NT2/D1 (cell line): Measurements from ENCODE around the gene POLR3A.
A peak's percentile ranks its signal among the peaks of the same experiment; 100 is the strongest.

Source experiments
- DNase-seq: peaks from one replicate; pipeline ENCODE4 v3.0.0-alpha.2; 2011; ENCODE audit warnings: low read depth, low spot score
- H3K27me3 ChIP-seq: 2 replicates; pipeline ENCODE4 v1.6.0; 2011; ENCODE audit warnings: mild to moderate bottlenecking; ENCODE audit not compliant: insufficient read length, insufficient read depth
- H3K36me3 ChIP-seq: 2 replicates; pipeline ENCODE4 v1.6.1; 2011; ENCODE audit warnings: mild to moderate bottlenecking, low read length, mixed read lengths; ENCODE audit not compliant: insufficient read depth, insufficient read length
- H3K4me1 ChIP-seq: 2 replicates; pipeline ENCODE4 v1.5.1; 2011; ENCODE audit not compliant: insufficient read depth, insufficient read length
- H3K4me3 ChIP-seq: 2 replicates; pipeline ENCODE4 v1.5.1; 2011; ENCODE audit warnings: low read depth; ENCODE audit not compliant: insufficient read length
- H3K9ac ChIP-seq: 2 replicates; pipeline ENCODE4 v1.6.0; 2011; ENCODE audit warnings: low read depth; ENCODE audit not compliant: insufficient read length
- H3K9me3 ChIP-seq: 2 replicates; pipeline ENCODE4 v1.5.1; 2011; ENCODE audit warnings: mild to moderate bottlenecking, low read length; ENCODE audit not compliant: insufficient read depth
- SUZ12 ChIP-seq: IDR thresholded peaks from 2 replicates; pipeline ENCODE4 v1.6.1; 2011; ENCODE audit not compliant: insufficient read length, insufficient read depth; ENCODE audit errors: extremely low read depth
- YY1 ChIP-seq: IDR thresholded peaks from 2 replicates; pipeline ENCODE4 v1.6.1; 2011; ENCODE audit not compliant: insufficient read length, insufficient read depth
- ZNF274 ChIP-seq: IDR thresholded peaks from 2 replicates; pipeline ENCODE4 v1.6.1; 2011; ENCODE audit warnings: mild to moderate bottlenecking, low read depth, low read length

POLR3A gene

DNA sequence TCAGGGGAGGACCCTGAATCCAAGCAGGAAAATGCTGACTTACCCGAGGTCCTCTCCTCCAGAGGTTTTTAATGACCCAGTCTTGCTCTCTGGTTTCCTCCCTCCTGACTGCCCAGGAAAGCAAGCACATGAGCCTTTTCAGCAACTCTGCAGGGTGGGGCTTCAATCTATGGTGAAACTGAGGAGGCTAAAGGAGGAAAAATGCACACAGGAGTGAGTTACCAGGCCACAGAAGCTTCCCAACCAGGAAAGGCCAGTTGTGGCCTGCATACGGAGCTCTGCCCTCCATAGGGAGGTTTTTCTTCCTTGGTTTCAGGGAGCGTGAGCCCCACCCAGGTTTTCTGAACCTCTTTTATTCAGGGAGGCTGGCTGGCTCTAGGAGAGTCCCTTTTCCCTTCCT, 88.7 kb downstream of the POLR3A start:
- Histone ChIP-seq H3K36me3 (no peaks in the 10 kb centered on the region), H3K9ac (no peak overlapping the region), H3K4me1 (peaks cover 10% of the 10 kb centered on the region), H3K4me3 (no peak overlapping the region), H3K27me3 (no peaks in the 10 kb centered on the region), H3K9me3 (no peaks in the 10 kb centered on the region)
- no peak for TF ChIP-seq ZNF274
- TF ChIP-seq YY1: no peak
- no peak for TF ChIP-seq SUZ12
- no peak for DNase-seq

DNA sequence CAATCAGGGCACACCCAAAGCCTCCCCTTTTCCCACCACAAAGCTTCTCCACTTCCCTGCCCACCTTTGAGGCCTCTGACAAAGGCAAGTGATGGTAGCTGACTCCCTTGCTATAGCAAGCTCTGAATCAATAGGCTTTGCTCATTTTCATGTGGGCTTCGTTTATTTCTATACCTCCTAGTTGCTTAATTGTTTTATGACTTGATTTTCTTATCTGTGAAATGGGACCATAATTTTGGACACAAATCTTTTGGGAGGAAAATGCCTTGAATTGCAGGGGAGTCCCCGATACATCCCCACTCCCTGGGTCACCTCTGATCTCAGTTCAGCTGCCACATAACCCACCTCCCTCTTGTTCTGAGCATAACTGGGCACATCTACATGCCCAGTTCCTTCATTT, 89.1 kb downstream of the POLR3A start:
- DNase-seq: no peak
- H3K9ac ChIP-seq: no peak overlapping the region
- no peak for TF ChIP-seq SUZ12
- TF ChIP-seq ZNF274: no peak
- no peak for TF ChIP-seq YY1
- no peaks in the 10 kb centered on the region for H3K9me3 ChIP-seq
- no peak overlapping the region for H3K4me3 ChIP-seq
- H3K4me1 ChIP-seq: peaks cover 10% of the 10 kb centered on the region
- no peaks in the 10 kb centered on the region for H3K36me3 ChIP-seq
- no peaks in the 10 kb centered on the region for H3K27me3 ChIP-seq

DNA sequence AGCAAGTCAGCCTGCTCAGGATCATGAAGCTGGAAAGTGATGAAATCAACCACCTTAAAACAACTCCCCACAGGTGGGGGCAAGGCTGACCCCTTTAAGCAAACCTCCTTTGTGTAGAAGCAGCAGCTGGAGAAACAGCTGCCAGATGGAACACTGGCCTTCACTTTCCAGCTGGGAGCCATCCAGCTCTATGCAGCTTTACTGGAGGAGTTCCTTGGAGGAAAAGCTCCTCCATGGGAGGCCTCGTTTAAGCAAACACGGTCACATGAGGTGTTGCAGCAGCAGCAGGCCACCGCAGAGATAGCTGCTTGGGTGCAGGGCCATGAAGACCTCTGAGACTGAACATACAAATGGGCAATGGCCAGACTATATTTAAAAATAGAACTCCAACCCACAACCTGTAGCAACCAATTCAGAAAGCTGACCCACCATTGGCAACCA, 89.7 kb downstream of the POLR3A start:
- no peaks in the 10 kb centered on the region for H3K36me3 ChIP-seq
- no peaks in the 10 kb centered on the region for H3K27me3 ChIP-seq
- H3K9me3 ChIP-seq: no peaks in the 10 kb centered on the region
- H3K9ac ChIP-seq: no peak overlapping the region
- H3K4me1 ChIP-seq: peaks cover 10% of the 10 kb centered on the region
- TF ChIP-seq YY1: no peak
- TF ChIP-seq ZNF274: no peak
- TF ChIP-seq SUZ12: no peak
- no peak for DNase-seq
- H3K4me3 ChIP-seq: no peak overlapping the region

DNA sequence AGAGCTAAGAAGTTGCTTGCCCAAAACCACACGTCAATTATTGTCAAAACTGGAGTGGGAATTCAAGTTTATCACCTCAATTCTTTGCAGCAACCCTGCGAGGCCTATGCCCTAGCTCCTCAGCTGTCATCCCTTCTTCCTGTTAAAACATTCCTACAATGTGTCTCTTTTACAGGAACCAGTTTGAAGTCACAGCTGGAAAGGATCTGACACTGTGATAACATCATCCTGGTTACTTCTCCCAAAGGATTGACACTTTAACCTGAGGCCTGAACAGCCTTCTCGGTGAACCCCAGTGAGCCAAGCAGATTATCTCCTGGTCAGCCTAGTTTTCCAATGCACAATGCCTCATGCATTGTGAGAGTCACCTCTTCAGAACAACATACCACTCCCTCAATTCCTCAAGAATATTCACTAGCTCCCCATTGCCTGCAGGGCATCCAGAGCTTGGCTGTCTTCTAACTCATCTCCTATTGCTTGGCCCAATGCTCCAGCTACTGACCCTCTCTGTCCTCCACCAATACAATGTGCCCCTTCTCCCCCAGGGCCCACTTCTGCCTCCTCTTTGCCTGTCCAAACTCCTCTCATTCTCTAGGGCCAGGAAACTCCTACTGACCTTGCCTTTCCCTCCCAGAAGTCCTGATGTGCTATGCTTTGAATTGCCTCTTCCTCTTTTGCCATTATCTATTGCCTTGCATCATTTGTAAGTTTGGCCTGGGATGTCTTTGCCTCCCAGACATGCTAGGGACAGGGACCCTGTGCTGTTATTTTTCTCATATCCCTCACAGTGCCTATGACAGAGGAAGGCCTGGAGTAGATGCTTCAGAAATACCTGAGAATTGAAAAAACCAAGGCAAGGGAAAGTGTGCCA, 92.4 kb downstream of the POLR3A start:
- H3K27me3 ChIP-seq: no peaks in the 10 kb centered on the region
- peaks cover 8% of the 10 kb centered on the region for H3K4me1 ChIP-seq
- H3K9ac ChIP-seq: no peak overlapping the region
- H3K9me3 ChIP-seq: no peaks in the 10 kb centered on the region
- no peak overlapping the region for H3K4me3 ChIP-seq
- DNase-seq: no peak
- TF ChIP-seq YY1 (no peak), ZNF274 (no peak), SUZ12 (no peak)
- H3K36me3 ChIP-seq: no peaks in the 10 kb centered on the region

GRCh38 chr10:77932016-77932715, 97.1 kb downstream of the POLR3A start:
- Histone ChIP-seq H3K4me3 (no peak overlapping the region), H3K36me3 (no peaks in the 10 kb centered on the region), H3K27me3 (no peaks in the 10 kb centered on the region), H3K9ac (no peak overlapping the region), H3K9me3 (no peaks in the 10 kb centered on the region), H3K4me1 (peaks cover 5% of the 10 kb centered on the region)
- DNase-seq: no peak
- TF ChIP-seq ZNF274: no peak
- TF ChIP-seq SUZ12: no peak
- no peak for TF ChIP-seq YY1

DNA sequence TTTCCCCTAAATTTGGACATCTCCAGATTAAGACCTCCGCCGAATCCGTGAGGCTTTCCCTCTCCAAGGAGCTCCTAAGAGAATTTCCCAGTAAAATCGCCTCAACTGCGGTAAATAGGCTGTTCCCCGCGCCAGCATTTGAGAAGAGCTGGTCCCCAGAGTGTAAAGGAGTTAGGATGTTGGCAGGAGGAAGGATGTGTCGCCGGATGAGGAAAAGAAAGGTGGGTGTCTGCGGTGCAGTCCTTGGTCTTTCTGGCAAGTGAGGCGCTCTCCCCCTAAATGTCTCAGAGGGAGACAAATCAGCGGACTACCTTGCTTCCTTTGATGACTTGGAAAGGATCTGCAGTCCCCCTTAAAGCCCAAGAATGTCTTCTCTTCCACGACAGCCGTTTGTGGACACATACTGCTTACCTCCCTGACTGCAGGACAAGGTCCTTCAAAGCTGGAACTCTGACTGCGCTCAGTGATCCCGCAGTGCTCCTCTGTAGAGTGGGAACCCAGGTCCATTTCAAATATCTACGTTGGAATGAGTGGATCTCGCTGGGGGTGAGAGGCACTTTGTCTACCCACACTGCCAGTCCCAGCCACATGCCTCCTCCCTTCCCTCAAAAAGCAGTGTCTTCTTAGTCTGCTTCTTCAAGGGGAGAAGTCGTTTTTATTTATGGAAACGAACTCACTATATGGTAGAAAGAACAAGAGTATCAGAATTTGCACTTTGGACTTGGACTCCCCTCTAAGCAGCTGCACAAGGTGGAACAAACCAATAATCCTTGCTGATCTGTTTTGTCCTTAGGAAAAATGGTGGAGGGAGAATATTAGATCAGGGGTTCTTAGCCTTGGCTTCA, 101.7 kb downstream of the POLR3A start:
- peaks cover 2% of the 10 kb centered on the region for H3K4me1 ChIP-seq
- peaks cover 8% of the 10 kb centered on the region for H3K36me3 ChIP-seq
- no peaks in the 10 kb centered on the region for H3K9me3 ChIP-seq
- H3K9ac ChIP-seq: peak overlapping the region; percentile 89
- H3K4me3 ChIP-seq: peak overlapping the region; percentile 75
- no peak for DNase-seq
- no peaks in the 10 kb centered on the region for H3K27me3 ChIP-seq
- TF ChIP-seq SUZ12 (no peak), YY1 (no peak), ZNF274 (no peak)
